H9 (cell line): ENCODE measurements around the gene SLC29A4. TPM values are rescaled to one million over a fixed set of nuclear protein-coding genes. Genes with fewer than 3 reads are reported as not detected.
A peak's percentile ranks its signal among the peaks of the same experiment; 100 is the strongest.

ENCODE experiments used
- DNase-seq: peaks from one replicate; pipeline ENCODE4 v3.0.0-alpha.2; 2017
- H2AFZ ChIP-seq: one replicate; pipeline ENCODE4 v1.6.1; 2013; ENCODE audit warnings: mild to moderate bottlenecking, low read length, control low read depth, moderate library complexity
- H2AK5ac ChIP-seq: 2 replicates; pipeline ENCODE4 v1.6.1; 2013; ENCODE audit warnings: low read length, control low read depth, mixed read lengths; ENCODE audit not compliant: insufficient read length
- H2BK120ac ChIP-seq: one replicate; pipeline ENCODE4 v1.6.1; 2013; ENCODE audit warnings: low read depth, mild to moderate bottlenecking, low read length, control low read depth, inconsistent platforms; ENCODE audit not compliant: poor library complexity, severe bottlenecking
- H2BK12ac ChIP-seq: 2 replicates; pipeline ENCODE4 v1.6.1; 2013; ENCODE audit warnings: low read length, control low read depth, mixed read lengths, low read depth; ENCODE audit not compliant: insufficient read length
- H2BK15ac ChIP-seq: 2 replicates; pipeline ENCODE4 v1.6.1; 2013; ENCODE audit warnings: low read depth, low read length, control low read depth
- H2BK20ac ChIP-seq: one replicate; pipeline ENCODE4 v1.6.1; 2013; ENCODE audit warnings: low read depth, mild to moderate bottlenecking, low read length, control low read depth, inconsistent platforms; ENCODE audit not compliant: poor library complexity, severe bottlenecking
- H2BK5ac ChIP-seq: 2 replicates; pipeline ENCODE4 v1.6.1; 2013; ENCODE audit warnings: low read length, control low read depth, mixed read lengths; ENCODE audit not compliant: insufficient read length
- H3K14ac ChIP-seq: 2 replicates; pipeline ENCODE4 v1.6.1; 2013; ENCODE audit warnings: low read length, control low read depth; ENCODE audit not compliant: insufficient read depth
- H3K18ac ChIP-seq: 2 replicates; pipeline ENCODE4 v1.6.1; 2013; ENCODE audit warnings: low read depth, mild to moderate bottlenecking, mixed read lengths, low read length, control low read depth; ENCODE audit not compliant: insufficient read length
- H3K23ac ChIP-seq: 2 replicates; pipeline ENCODE4 v1.6.1; 2013; ENCODE audit warnings: low read length, control low read depth, mixed read lengths, low read depth; ENCODE audit not compliant: insufficient read length
- H3K23me2 ChIP-seq: 2 replicates; pipeline ENCODE4 v1.6.1; 2013; ENCODE audit warnings: low read depth, mild to moderate bottlenecking, mixed read lengths, low read length, control low read depth; ENCODE audit not compliant: insufficient read length, poor library complexity, severe bottlenecking
- H3K27ac ChIP-seq: 2 replicates; pipeline ENCODE4 v1.5.1; 2013; ENCODE audit warnings: low read length, control low read depth, mixed read lengths, low read depth; ENCODE audit not compliant: insufficient read length
- H3K27me3 ChIP-seq: 2 replicates; pipeline ENCODE4 v1.6.1; 2013; ENCODE audit warnings: low read length, control low read depth, inconsistent platforms; ENCODE audit not compliant: insufficient read depth
- H3K4ac ChIP-seq: 2 replicates; pipeline ENCODE4 v1.6.1; 2013; ENCODE audit warnings: low read depth, mild to moderate bottlenecking, control low read depth, inconsistent platforms, low read length, moderate library complexity
- H3K4me1 ChIP-seq: 2 replicates; pipeline ENCODE4 v1.6.1; 2013; ENCODE audit warnings: low read length, control low read depth, inconsistent platforms; ENCODE audit not compliant: insufficient read depth
- H3K4me2 ChIP-seq: 2 replicates; pipeline ENCODE4 v1.6.1; 2013; ENCODE audit warnings: low read length, control low read depth, mixed read lengths; ENCODE audit not compliant: insufficient read length, insufficient read depth
- H3K56ac ChIP-seq: 2 replicates; pipeline ENCODE4 v1.6.1; 2013; ENCODE audit warnings: low read depth, mild to moderate bottlenecking, mixed read lengths, low read length, control low read depth; ENCODE audit not compliant: insufficient read length
- H3K79me1 ChIP-seq: 2 replicates; pipeline ENCODE4 v1.6.1; 2013; ENCODE audit warnings: low read depth, mild to moderate bottlenecking, moderate library complexity, low read length, control low read depth, inconsistent platforms; ENCODE audit not compliant: insufficient read depth, poor library complexity, severe bottlenecking
- H3K79me2 ChIP-seq: 2 replicates; pipeline ENCODE4 v1.6.1; 2013; ENCODE audit warnings: low read length, control low read depth, inconsistent platforms; ENCODE audit not compliant: insufficient read depth
- H3K9ac ChIP-seq: 2 replicates; pipeline ENCODE4 v1.6.1; 2013; ENCODE audit warnings: low read length, control low read depth, mixed read lengths; ENCODE audit not compliant: insufficient read length; ENCODE audit errors: extremely low read depth
- H3K9me3 ChIP-seq: one replicate; pipeline ENCODE4 v1.6.1; 2013; ENCODE audit warnings: low read depth, low read length, inconsistent platforms; ENCODE audit not compliant: control insufficient read depth
- H3T11ph ChIP-seq: one replicate; pipeline ENCODE4 v1.6.1; 2013; ENCODE audit warnings: mild to moderate bottlenecking, low read length, control low read depth, inconsistent platforms
- H4K20me1 ChIP-seq: one replicate; pipeline ENCODE4 v1.6.1; 2013; ENCODE audit not compliant: control insufficient read depth, insufficient read length, insufficient read depth
- H4K5ac ChIP-seq: 2 replicates; pipeline ENCODE4 v1.6.1; 2013; ENCODE audit warnings: low read depth, mild to moderate bottlenecking, mixed read lengths, low read length, control low read depth; ENCODE audit not compliant: insufficient read length
- H4K8ac ChIP-seq: replicated peaks from 2 replicates; pipeline ENCODE4 v1.6.1; 2013; ENCODE audit warnings: low read length, control low read depth, mixed read lengths, low read depth; ENCODE audit not compliant: insufficient read length
- H4K91ac ChIP-seq: 2 replicates; pipeline ENCODE4 v1.6.1; 2013; ENCODE audit warnings: low read depth, mild to moderate bottlenecking, moderate library complexity, mixed read lengths, low read length, control low read depth; ENCODE audit not compliant: insufficient read length
- H3K27ac Mint-ChIP-seq, 3 experiments: 2 replicates in 2 of 3; 3 replicates in 1 of 3; pipeline ENCODE4 v1.8.0; 2020 to 2021; ENCODE audit warnings: mixed read lengths in 3 of 3, mild to moderate bottlenecking in 1 of 3, moderate library complexity in 1 of 3
- H3K27me3 Mint-ChIP-seq: 2 replicates; pipeline ENCODE4 v1.8.0; 2021; ENCODE audit warnings: low read depth, mild to moderate bottlenecking, moderate library complexity, mixed read lengths
- H3K36me3 Mint-ChIP-seq, 3 experiments: 2 replicates in 2 of 3; 3 replicates in 1 of 3; pipeline ENCODE4 v1.8.0; 2020 to 2021; ENCODE audit warnings: low read depth in 3 of 3, mixed read lengths in 3 of 3; ENCODE audit not compliant: insufficient read depth in 1 of 3
- H3K4me1 Mint-ChIP-seq, 2 experiments: 2 replicates each; pipeline ENCODE4 v1.8.0; 2020; ENCODE audit warnings: mixed read lengths in 2 of 2
- H3K4me3 Mint-ChIP-seq, 2 experiments: 2 replicates in 1 of 2; 3 replicates in 1 of 2; pipeline ENCODE4 v1.8.0; 2020 to 2021; ENCODE audit warnings: mild to moderate bottlenecking in 2 of 2, mixed read lengths in 2 of 2, moderate library complexity in 1 of 2
- H3K9me3 Mint-ChIP-seq, 2 experiments: 2 replicates in 1 of 2; 3 replicates in 1 of 2; pipeline ENCODE4 v1.8.0; 2020; ENCODE audit warnings: mild to moderate bottlenecking in 2 of 2, mixed read lengths in 2 of 2, moderate library complexity in 1 of 2
- CTCF ChIP-seq: fragments of 200-600 bp; sonication (generic); conservative IDR thresholded peaks from 3 replicates; pipeline ENCODE4 v1.8.0; 2021; ENCODE audit warnings: antibody characterized with exemption, mild to moderate bottlenecking
- WGBS: extraction: QIAGEN DNeasy Blood & Tissue Kit; methylation state at CpG from one replicate; pipeline ENCODE4 v1.1.7; 2013; ENCODE audit warnings: missing lambda C conversion rate, low lambda C conversion rate, mixed read lengths; ENCODE audit not compliant: insufficient read length; ENCODE audit errors: extremely low coverage; 5-methylcytosine and 5-hydroxymethylcytosine counted together
- total RNA-seq: library from RNA; stranded (reverse); gene quantifications from 2 replicates; pipeline ENCODE4 v1.2.1, GENCODE V29; 2021

Gene SLC29A4
- total RNA-seq, 1 experiment from 2014 or later: 12.4 TPM

GRCh38 chr7:5265320-5266190 is 17.2 kb upstream of the SLC29A4 start:
- no peaks in the 10 kb centered on the region for H3K79me1 ChIP-seq
- H4K20me1 ChIP-seq: no peaks in the 10 kb centered on the region
- no peak overlapping the region for H2BK20ac ChIP-seq
- Mint-ChIP-seq H3K9me3 (peaks cover 0 to 5% of the 10 kb centered on the region in 2 experiments; a peak in 2 of 5 replicates), H3K27me3 (peaks cover 11% of the 10 kb centered on the region), H3K27ac (peak overlapping the region in 1 of 3 experiments; percentile 18; a peak in 2 of 7 replicates), H3K4me1 (peaks cover 10 to 17% of the 10 kb centered on the region in 2 experiments), H3K4me3 (no peak overlapping the region), H3K36me3 (no peaks in the 10 kb centered on the region)
- no peaks in the 10 kb centered on the region for H3K9me3 ChIP-seq
- no peak overlapping the region for H3K56ac ChIP-seq
- no peaks in the 10 kb centered on the region for H3K79me2 ChIP-seq
- no peak overlapping the region for H4K8ac ChIP-seq
- no CpG with 5 or more reads among the region's 19 CpGs for WGBS
- H2BK12ac ChIP-seq: no peak overlapping the region
- H2BK120ac ChIP-seq: no peak overlapping the region
- no peaks in the 10 kb centered on the region; the same call in 1 of the 2 replicates for H3K4me1 ChIP-seq
- H3K4ac ChIP-seq: no peak overlapping the region
- H2AFZ ChIP-seq: no peak overlapping the region
- H4K5ac ChIP-seq: no peak overlapping the region
- TF ChIP-seq CTCF: no peak
- no peak overlapping the region for H3K27ac ChIP-seq
- no peak overlapping the region for H4K91ac ChIP-seq
- no peak overlapping the region for H3K4me2 ChIP-seq
- peak overlapping the region; percentile 52 for H2AK5ac ChIP-seq
- no peaks in the 10 kb centered on the region for H3K23me2 ChIP-seq
- H3K9ac ChIP-seq: no peak overlapping the region
- no peak for DNase-seq
- H3T11ph ChIP-seq: no peak overlapping the region
- H3K23ac ChIP-seq: no peak overlapping the region
- H3K18ac ChIP-seq: peak overlapping the region; percentile 11
- H3K14ac ChIP-seq: no peak overlapping the region
- H2BK15ac ChIP-seq: no peak overlapping the region
- no peaks in the 10 kb centered on the region for H3K27me3 ChIP-seq
- H2BK5ac ChIP-seq: no peak overlapping the region
